B cell (primary cell): ENCODE measurements around the gene ENG. TPM values are rescaled to one million over a fixed set of nuclear protein-coding genes. Genes with fewer than 3 reads are reported as not detected.

Experiments
- ATAC-seq: fragments of 200-7000 bp; cut with Tn5 transposase; one replicate; pipeline ENCODE4 v1.10.0; 2021; ENCODE audit warnings: low read depth, mild to moderate bottlenecking, moderate number of reproducible peaks, moderate library complexity
- CTCF ChIA-PET: fragments of 350-600 bp; sonication (Branson Sonifier 250); formaldehyde crosslinking; loops from one replicate; lab custom pipeline; 2021; ENCODE audit warnings: antibody characterized with exemption, inconsistent platforms; lab: Charles Lee
- POLR2A ChIA-PET: fragments of 350-600 bp; sonication (Branson Sonifier 250); formaldehyde crosslinking; loops from one replicate; lab custom pipeline; 2021; ENCODE audit warnings: antibody characterized with exemption; lab: Charles Lee
- DNase-seq: peaks from one replicate; pipeline ENCODE4 v3.0.0; 2013
- H2AFZ ChIP-seq: 2 replicates; pipeline ENCODE4 v1.6.1; 2012; ENCODE audit warnings: mild to moderate bottlenecking, low read depth, low read length; ENCODE audit not compliant: insufficient read depth, poor library complexity, severe bottlenecking
- H3K27ac ChIP-seq, 2 donors: 1 replicate in 1 of 2; 2 replicates in 1 of 2; pipeline ENCODE4 v1.5.1; 2012 to 2013; ENCODE audit warnings: low read length in 2 of 2, mild to moderate bottlenecking in 2 of 2, moderate library complexity in 1 of 2
- H3K27me3 ChIP-seq, 4 experiments: fragments of 200-600 bp in 1 of 4; sonication (generic) in 1 of 4; replicated peaks in 1 of 4; 1 replicate in 2 of 4; 2 replicates in 2 of 4; pipeline versions ENCODE4 v1.6.1 to v1.7.0; 2013 to 2016; ENCODE audit warnings: low read length in 3 of 4, mild to moderate bottlenecking in 2 of 4, mixed read lengths in 1 of 4, moderate library complexity in 1 of 4; ENCODE audit not compliant: insufficient read depth in 4 of 4, control insufficient read depth in 3 of 4; ENCODE audit errors: control extremely low read depth in 1 of 4
- H3K36me3 ChIP-seq, 2 experiments: replicated peaks in 1 of 2; 1 replicate in 1 of 2; 2 replicates in 1 of 2; pipeline versions ENCODE4 v1.6.1 to v1.7.1; 2013; ENCODE audit warnings: low read length in 1 of 2; ENCODE audit not compliant: insufficient read depth in 2 of 2, control insufficient read depth in 1 of 2; ENCODE audit errors: control extremely low read depth in 1 of 2, extremely low read depth in 1 of 2
- H3K4me1 ChIP-seq, 2 donors: fragments of 200-600 bp in 1 of 2; sonication (generic) in 1 of 2; 1 replicate in 1 of 2; 2 replicates in 1 of 2; pipeline versions ENCODE4 v1.5.1 to v1.6.1; 2013 to 2017; ENCODE audit warnings: low read length in 2 of 2; ENCODE audit not compliant: control insufficient read depth in 2 of 2, insufficient read depth in 2 of 2
- H3K4me2 ChIP-seq: replicated peaks from 2 replicates; pipeline ENCODE3; 2012; ENCODE audit warnings: mild to moderate bottlenecking, low read depth, low read length; ENCODE audit not compliant: poor library complexity, severe bottlenecking
- H3K4me3 ChIP-seq, 5 experiments: fragments of 200-600 bp in 1 of 5; sonication (generic) in 1 of 5; 1 replicate in 3 of 5; 2 replicates in 2 of 5; pipeline versions ENCODE4 v1.5.1 to v1.7.0; 2011 to 2016; ENCODE audit warnings: low read length in 4 of 5, mild to moderate bottlenecking in 4 of 5, low read depth in 2 of 5, control low read depth in 1 of 5, moderate library complexity in 1 of 5; ENCODE audit not compliant: insufficient read depth in 1 of 5; ENCODE audit errors: control extremely low read depth in 1 of 5, extremely low read depth in 1 of 5
- H3K79me2 ChIP-seq: fragments of 200-600 bp; sonication (generic); one replicate; pipeline ENCODE4 v1.6.0; 2016; ENCODE audit warnings: low read length; ENCODE audit not compliant: control insufficient read depth, insufficient read depth
- H3K9ac ChIP-seq: fragments of 200-600 bp; sonication (generic); 2 replicates; pipeline ENCODE4 v1.6.1; 2017; ENCODE audit warnings: mild to moderate bottlenecking, low read length, moderate library complexity
- H3K9me3 ChIP-seq, 3 donors: one replicate each; pipeline versions ENCODE4 v1.6.1 to v1.7.1; 2013; ENCODE audit warnings: low read length in 2 of 3; ENCODE audit not compliant: control insufficient read depth in 2 of 3, insufficient read depth in 1 of 3; ENCODE audit errors: control extremely low read depth in 1 of 3
- H4K20me1 ChIP-seq: 2 replicates; pipeline ENCODE4 v1.6.0; 2012; ENCODE audit warnings: mild to moderate bottlenecking, low read length; ENCODE audit not compliant: insufficient read depth, control insufficient read depth, poor library complexity, severe bottlenecking
- H3K27ac Mint-ChIP-seq: one replicate; pipeline ENCODE4 v1.8.0; 2021; ENCODE audit warnings: mixed read lengths
- H3K27me3 Mint-ChIP-seq: one replicate; pipeline ENCODE4 v1.8.0; 2021; ENCODE audit warnings: mixed read lengths
- H3K4me1 Mint-ChIP-seq: one replicate; pipeline ENCODE4 v1.8.0; 2021; ENCODE audit warnings: mixed read lengths
- H3K4me3 Mint-ChIP-seq: one replicate; pipeline ENCODE4 v1.8.0; 2021; ENCODE audit warnings: mixed read lengths
- H3K9me3 Mint-ChIP-seq: one replicate; pipeline ENCODE4 v1.8.0; 2022; ENCODE audit warnings: mixed read lengths; ENCODE audit not compliant: insufficient read depth
- CTCF ChIP-seq: fragments of 200-600 bp; IDR thresholded peaks from one replicate; pipeline ENCODE4 v1.8.0; 2022; ENCODE audit warnings: antibody characterized with exemption, mild to moderate bottlenecking
- WGBS: methylation state at CpG from one replicate; pipeline ENCODE4 v1.1.5; 2013; ENCODE audit warnings: missing lambda C conversion rate; ENCODE audit not compliant: insufficient coverage; 5-methylcytosine and 5-hydroxymethylcytosine counted together
- intact Hi-C: fragments of 100-400 bp; cut with micrococcal nuclease; formaldehyde crosslinking; loops from one replicate; pipeline ENCODE4 v1.10.0; 2022
- polyA plus RNA-seq: library from polyadenylated mRNA; depleted of rRNA; stranded (reverse); fragments of >200 nt; gene quantifications from 2 replicates; pipeline ENCODE4 v1.2.3, GENCODE V29; 2012
- total RNA-seq, 2 donors: library from RNA; stranded (reverse); fragments of 120-200 nt in 1 of 2; gene quantifications; 1 replicate in 1 of 2; 2 replicates in 1 of 2; pipeline versions ENCODE4 v1.2.3 to v1.2.4, GENCODE V29; 2013 to 2022

Gene ENG
- total and polyA plus RNA-seq, 2 donors (not counting 1 experiment from before 2014, with no cell fraction given) = 5.4 to 12.6 TPM

GRCh38 chr9:127785933-127786772 lies 68.3 kb downstream of the ENG start, which contains the start of gene CDK9:
Gene CDK9, plus strand, starts transcription at chr9:127786034. Its CDS starts 115 bp downstream, at chr9:127786149.
- peak within 1 kb of the TSS; percentile 97 for H3K9ac ChIP-seq
- H3K27me3 ChIP-seq = no peaks in the 10 kb centered on the region
- CTCF ChIA-PET = interaction anchor here (0.8 to 5.0 kb wide), 20 partner anchors 8 to 156 kb away, joined by 3 to 47 read pairs (median 5); partner anchors contain the start of genes SH2D3C and TOR2A
- no peak for TF ChIP-seq CTCF
- Mint-ChIP-seq H3K9me3 (no peaks in the 10 kb centered on the region), H3K27me3 (no peaks in the 10 kb centered on the region), H3K4me1 (peaks cover 57% of the 10 kb centered on the region), H3K4me3 (peak within 1 kb of the TSS; percentile 90), H3K27ac (peak within 1 kb of the TSS; percentile 98)
- WGBS = under 1% methylated on average over 74 of the region's 75 CpGs
- H3K4me3 ChIP-seq = peak within 1 kb of the TSS; percentile 28 to 99 (median 88)
- intact Hi-C loops = loop anchor here (1.0 to 5.0 kb wide), 8 partner anchors 10 to 281 kb away; partner anchors contain the start of genes FPGS, NAIF1, SLC25A25 and ST6GALNAC4
- peak within 1 kb of the TSS; percentile 91 to 95 for H3K27ac ChIP-seq
- H3K9me3 ChIP-seq = no peaks in the 10 kb centered on the region
- H4K20me1 ChIP-seq = peaks cover 52% of the 10 kb centered on the region
- H2AFZ ChIP-seq = peak within 1 kb of the TSS; percentile 76
- ATAC-seq (peak; percentile 56), DNase-seq (peak; percentile 96)
- H3K4me2 ChIP-seq = peak within 1 kb of the TSS; percentile 95
- H3K79me2 ChIP-seq = peaks cover 78% of the 10 kb centered on the region
- POLR2A ChIA-PET = interaction anchor here (0.6 to 4.1 kb wide), 14 partner anchors 9 to 335 kb away, joined by 3 to 39 read pairs (median 4); partner anchors contain the start of genes FPGS, LRSAM1, RPL12 and ST6GALNAC4
- peaks cover 0 to 42% of the 10 kb centered on the region in 2 experiments for H3K36me3 ChIP-seq
- peaks cover 40 to 51% of the 10 kb centered on the region in 2 donors for H3K4me1 ChIP-seq
